Right ventricle myocardium inferior (tissue), 1 donor: ENCODE results near the gene LGI4. TPM values are rescaled to one million over a fixed set of nuclear protein-coding genes. Genes with fewer than 3 reads are reported as not detected.

Source experiments
- ATAC-seq: fragments of 200-7000 bp; cut with Tn5 transposase; one replicate; pipeline ENCODE4 v1.9.1; 2020; ENCODE audit warnings: mild to moderate bottlenecking, moderate library complexity
- DNase-seq: peaks from one replicate; pipeline ENCODE4 v3.0.0; 2021; ENCODE audit errors: missing footprints
- intact Hi-C: fragments of 100-400 bp; cut with DNase I; formaldehyde crosslinking; loops from one replicate; pipeline ENCODE4 v1.11.0; 2022
- total RNA-seq: library from RNA; stranded (reverse); fragmentation: NEBNext Ultra II Directional; extraction: Animal tissue kit (Norgen Biotek cat#: 25700); gene quantifications from one replicate; pipeline ENCODE4 v1.2.1, GENCODE V29; 2021
- donor health status: DM: no; HTN: yes; CAD: no; lungs with severe emphysema.

Gene LGI4
- total RNA-seq, 1 donor from 2014 or later = 10.0 TPM

DNA sequence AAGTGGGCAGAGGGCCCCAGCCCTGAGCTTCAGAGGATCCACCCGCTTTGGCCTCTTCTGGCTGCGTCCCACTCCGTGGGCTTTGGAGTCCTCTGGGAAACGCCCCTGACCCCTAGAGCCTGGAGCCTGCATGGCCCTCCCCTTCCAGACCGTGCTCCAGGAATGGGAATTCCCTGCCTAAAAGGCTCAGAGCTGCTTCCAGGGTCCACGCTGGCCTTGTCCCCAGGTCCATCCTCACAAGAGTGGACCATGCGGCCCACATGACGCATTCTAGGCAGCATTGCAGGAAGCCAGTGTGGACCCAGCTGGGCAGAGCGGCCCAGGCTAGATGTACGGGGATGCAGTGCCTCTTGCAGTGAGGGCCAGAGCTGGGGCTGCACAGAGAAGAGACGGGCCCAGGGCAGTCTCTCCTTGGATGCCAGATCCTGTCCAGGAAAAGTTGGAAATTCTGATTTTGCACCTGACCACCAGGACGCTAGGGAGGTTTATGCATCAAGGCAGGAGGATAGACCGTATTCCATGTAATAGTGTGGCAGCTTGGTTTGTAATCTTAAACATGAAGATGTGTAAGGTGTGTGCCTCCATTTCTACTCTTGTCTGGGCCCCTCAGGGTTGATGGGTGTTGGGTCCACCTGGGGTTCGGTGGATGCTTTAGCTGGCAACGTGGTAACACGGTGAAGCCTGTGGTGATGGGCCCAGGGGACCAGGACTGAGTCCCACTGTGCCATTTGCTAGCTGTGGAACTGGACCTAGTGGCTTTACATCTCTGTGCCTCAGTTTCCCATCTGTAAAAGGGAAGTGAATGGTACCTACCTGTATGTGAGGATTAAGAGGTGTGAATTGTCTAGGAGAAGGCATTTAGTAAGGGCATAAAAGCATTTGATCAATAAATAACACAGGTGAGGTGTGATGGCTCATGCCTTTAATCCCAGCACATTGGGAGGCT, 34.0 kb downstream of the LGI4 start:
- ATAC-seq (no peak), DNase-seq (no peak)
- intact Hi-C loops = no loop called here

DNA sequence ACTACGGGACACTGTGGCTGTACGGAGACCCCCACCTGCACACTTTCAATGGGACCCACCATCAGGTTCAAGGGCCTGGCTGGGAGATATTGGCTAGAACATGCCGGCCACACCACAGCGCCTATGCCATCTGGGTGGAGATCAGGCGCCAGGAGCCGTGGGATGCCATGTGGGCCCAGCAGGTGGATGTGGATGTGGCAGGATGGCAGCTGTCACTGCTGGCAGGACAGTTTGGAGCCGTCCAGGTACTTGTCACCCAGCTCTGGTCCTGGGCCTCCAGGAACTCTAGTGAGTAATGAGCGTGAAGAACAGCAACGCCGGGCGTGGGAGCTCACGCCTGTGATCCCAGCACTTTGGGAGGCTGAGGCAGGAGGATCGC, 35.0 kb downstream of the LGI4 start:
- intact Hi-C loops = no loop called here
- ATAC-seq = no peak
- no peak for DNase-seq

DNA sequence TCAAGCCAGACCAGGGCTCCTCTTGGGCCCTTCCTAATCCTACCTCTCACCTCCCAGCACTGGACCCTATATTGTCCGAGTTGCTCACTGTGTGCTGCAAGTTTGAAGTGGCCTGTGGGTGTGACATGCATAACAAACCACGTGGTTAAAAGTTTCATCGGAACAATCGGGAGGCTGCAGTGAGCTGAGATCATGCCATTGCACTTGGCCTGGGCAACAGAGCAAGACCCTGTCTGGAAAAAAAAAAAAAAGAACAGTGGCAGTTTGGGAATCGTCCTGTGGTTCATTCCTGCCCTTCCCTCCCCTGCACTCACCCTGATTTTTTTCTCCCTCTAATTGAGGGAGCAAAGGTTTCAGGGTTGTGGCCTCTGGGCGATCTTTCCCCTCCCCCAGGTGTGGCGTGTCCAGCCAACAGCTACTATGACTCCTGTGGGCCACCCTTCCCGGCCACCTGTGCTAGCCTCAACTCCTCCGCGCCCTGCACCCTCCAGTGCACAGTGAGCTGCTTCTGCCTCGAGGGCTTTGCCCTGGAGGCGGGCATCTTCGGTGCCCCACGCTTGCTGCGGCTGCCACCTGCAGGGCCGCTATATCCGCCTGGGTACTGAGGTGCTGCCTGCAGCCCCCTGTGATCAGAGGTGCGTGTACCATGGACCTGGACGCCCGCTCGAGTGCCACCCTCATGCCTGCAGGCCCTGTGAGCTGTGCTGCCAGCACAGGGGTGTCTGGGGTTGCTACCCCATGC, 35.5 kb downstream of the LGI4 start:
- no peak for DNase-seq
- peak; percentile 10 for ATAC-seq
- intact Hi-C loops = no loop called here

DNA sequence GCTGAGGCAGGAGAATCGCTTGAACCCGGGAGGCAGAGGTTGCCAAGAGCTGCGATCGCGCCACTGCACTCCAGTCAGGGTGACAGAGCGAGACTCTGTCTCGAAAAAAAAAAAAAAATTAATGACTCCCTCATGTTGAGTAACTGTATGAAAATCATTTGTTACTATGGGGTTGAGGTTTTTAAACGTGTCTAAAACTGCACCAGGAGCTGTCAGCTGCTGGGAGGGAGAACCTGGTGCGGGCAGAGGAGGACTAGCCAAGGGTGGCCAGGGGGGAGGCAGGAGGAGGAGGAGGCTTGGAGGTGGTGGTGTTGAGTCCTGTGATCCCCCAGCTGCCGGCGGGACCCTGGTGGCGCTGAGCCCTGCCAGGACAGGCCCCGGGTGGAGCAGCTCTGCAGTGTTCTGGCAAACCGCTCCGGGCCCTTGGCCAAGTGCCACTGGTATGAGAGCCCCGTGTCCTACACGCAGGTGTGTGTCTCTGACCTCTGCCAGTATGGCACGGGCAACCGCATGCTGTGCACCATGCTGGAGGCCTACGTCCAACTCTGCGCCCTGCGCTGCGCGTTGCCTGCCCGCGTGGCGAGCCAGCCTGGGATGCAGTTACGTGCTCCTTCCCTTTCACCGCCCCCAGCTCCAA, 36.3 kb downstream of the LGI4 start:
- ATAC-seq = peak; percentile 45
- DNase-seq = peak; percentile 83
- intact Hi-C loops = no loop called here

DNA sequence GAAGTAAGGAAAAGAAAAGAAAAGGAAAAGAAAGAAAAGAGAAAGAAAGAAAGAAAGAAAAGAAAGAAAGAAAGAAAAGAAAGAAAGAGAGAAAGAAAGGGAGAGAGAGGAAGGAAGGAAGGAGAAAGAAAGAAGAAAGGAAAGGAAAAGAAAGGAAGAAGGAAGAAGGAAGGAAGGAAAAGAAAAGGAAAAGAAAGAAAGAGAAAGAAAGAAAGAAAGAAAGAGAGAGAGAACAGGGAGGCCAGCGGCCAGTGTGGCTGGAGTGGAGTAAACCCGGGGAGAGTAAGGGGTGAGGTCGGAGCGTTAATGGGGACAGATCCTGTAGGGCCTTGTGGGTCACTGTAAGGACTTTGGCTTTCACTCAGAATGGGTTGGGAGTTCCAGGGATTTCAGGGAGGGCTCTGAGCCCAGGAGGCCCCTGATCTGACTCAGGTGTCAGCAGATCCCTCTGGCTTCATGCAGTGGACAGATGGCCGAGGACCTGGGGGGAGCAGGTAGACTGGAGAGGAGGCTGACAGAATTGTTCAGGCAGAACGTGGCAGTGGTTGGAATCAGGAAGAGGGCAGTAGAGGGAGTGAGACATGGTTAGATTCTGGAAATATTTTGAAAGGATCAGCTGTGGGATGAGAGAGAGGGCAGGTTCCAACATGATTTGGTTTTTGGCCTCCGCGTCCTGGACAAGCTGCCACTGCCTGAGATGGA, 39.0 kb downstream of the LGI4 start:
- ATAC-seq (no peak), DNase-seq (no peak)
- intact Hi-C loops = no loop called here

DNA sequence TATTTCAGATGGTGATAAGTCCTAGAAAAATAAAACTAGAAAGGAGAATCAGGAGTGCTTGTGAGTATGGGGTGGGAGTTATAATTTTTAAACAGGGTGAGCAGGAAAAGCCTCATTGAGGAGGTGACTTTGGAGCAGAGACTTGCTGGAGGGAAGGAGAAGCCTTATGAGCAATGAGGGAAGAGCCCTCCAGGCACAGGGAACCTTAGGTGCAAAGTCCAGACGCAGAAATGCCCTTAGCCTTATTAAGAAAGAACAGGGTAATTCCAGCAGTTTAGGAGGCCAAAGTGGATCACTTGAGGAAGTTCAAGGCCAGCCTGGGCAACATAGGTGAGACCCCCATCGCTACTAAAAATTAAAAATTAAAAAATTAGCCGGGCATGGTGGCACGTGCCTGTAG, 40.2 kb downstream of the LGI4 start:
- DNase-seq (no peak), ATAC-seq (no peak)
- intact Hi-C loops = no loop called here

DNA sequence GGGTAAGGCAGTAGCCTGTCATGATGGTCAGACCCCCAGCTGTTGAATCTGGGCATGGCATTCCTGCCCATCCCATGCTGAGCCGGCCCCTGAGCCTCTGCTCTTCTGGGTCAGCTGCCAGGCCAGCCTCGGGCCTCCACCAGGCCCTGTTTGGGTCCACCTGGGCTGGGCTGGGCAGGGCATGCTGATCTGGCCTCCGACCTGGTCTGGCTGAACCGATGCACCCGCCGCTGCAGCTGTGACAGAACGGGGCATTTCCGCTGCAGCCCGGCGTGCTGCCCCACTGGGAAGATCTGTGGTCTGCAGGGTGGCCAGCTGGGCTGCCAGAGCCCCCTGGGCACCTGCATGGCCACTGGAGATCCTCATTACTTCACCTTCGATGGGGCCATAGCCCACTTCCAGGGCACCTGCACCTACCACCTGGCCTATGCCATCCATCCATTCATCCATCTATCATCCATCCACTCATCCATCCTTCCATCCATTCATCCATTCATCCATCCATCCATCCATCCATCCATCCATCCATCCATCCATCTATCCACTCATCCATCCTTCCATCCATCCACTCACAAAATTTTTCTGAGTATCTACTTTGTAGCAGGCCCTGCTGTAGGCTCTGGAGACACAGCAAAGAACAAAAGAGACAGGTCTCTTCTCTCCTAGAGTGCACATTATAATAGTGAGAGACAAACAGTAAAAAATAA, 40.8 kb downstream of the LGI4 start:
- no peak for ATAC-seq
- intact Hi-C loops = no loop called here
- no peak for DNase-seq

DNA sequence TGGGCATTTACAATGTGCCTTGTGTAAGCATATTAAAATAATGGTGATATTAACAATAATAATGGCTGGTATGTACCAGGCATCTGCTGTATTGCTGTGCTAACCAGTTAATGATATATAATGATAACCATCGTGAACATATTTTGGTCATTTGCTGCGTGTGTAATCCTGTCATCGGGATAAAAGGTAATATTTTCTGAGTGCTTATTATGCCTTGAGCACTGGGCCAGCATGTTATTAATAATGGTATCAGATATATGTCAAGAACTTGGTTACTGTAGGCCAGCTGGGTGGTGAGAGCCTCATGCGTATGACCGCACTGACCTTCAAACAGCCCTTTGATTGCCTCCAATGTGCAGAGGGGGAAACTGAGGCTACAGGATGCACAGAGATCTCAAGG, 41.4 kb downstream of the LGI4 start:
- ATAC-seq = no peak
- no peak for DNase-seq
- intact Hi-C loops = no loop called here

DNA sequence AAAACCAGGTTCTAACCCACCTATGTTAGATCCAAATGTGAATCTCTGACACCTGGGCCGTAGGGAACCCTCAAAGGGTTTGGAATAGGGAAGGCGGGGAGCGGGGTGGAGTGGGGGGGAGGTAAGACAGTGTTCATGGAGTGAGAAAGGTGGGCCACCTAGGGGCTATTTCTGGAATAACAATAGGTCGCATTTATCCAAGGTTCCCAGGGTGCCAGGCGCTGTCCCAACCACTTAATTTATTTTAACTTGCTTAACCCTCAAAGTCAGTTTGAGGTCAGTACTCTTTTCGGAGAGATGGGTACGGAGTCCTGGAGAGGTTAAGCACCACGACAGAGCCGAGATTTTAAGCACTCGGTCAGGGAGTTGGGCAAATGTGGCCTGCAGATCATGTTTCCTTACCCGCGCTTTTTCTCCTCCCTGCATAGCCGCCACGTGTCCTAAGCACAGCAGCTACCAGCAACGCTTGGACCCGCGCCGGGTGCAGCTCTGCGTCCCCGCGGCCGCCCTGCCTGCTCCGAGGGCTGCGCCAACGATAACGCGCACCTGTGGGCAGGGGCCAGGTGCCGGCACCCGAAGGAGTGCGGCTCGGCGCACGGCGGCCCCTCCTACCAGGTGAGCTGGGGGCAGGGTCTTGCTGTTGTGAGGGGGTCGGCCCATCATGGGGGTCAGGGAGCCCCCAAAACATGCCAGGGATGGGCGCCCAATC, 44.2 kb downstream of the LGI4 start:
- intact Hi-C loops = loop anchor here (1.0 kb wide), 2 partner anchors 46 to 117 kb away; no protein-coding TSS in a partner anchor
- ATAC-seq = peak; percentile 87
- DNase-seq = no peak

DNA sequence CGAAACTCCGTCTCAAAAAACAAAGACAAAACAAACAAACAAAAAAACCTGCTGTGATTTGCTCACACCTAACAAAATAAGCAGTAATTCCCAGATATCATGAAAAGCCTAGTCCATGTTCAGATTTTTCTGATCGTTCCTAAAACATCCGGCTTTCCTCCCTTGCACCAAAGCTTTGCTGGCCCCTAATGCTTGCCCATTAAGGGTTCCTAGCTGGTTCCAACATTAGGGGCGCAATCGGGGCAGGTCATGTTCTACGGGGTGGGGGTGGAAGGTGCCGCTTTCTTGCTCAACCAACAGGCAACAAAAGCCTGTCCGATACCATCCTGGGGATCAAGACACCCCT, 44.7 kb downstream of the LGI4 start:
- intact Hi-C loops = loop anchor here (1.0 kb wide), 2 partner anchors 46 to 117 kb away; no protein-coding TSS in a partner anchor

DNA sequence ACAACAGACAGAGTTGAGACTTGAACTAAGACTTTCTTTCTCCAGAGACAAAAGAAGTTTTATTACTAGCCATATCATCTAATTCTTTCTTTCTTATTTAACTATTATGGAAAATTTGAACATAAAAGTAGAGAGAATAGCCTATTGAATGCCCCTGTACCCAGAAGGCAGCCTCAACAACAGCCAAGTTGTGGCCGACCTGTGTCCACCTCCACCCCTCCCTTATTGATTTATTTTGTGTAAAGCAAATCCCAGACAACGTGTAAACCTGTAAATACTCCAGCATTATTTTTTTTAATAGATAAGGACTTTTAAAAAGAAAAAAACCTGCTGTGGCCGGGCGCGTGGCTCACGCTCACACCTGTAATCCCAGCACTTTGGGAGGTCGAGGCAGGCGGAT, 45.3 kb downstream of the LGI4 start:
- DNase-seq (no peak), ATAC-seq (no peak)
- intact Hi-C loops = no loop called here

More for the DNA sequence above, 44.7 kb downstream of the LGI4 start:
- ATAC-seq (no peak), DNase-seq (no peak)

DNA sequence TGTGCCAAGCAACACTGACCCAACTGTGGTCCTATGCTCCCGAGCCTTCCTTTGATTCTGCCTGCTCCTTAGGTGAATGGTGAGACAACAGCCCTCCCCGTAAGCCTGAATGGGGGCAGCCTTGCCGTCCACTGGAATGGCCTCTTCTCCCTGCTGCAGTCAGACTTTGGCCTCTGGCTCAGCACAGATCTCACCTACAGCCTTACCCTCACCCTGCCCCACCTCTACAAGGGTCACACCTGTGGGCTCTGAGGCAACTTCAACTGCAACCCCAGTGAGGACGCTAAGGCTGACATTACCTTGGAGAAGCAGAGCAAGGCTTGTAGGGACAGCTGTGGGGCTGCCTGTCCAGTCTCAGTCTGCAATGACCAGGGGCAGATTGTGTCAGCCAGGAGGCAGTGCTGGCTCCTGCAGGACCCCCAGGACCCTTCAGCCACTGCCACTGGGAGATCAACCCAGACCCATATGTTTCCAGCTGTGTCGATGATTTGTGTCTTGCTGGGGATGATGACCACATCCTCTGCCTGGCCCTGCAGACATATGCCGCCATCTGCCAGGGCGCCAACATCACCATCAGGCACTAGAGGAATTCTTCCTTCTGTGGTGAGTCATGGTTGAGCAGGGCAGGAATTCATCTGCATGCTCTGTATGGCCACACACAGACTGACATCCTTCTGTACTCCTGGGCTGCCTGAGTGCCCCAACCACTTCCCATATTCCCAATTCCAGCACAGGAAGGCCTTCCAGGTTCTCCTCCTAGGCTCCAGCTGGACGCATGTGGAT, 46.5 kb downstream of the LGI4 start:
- no peak for ATAC-seq

DNA sequence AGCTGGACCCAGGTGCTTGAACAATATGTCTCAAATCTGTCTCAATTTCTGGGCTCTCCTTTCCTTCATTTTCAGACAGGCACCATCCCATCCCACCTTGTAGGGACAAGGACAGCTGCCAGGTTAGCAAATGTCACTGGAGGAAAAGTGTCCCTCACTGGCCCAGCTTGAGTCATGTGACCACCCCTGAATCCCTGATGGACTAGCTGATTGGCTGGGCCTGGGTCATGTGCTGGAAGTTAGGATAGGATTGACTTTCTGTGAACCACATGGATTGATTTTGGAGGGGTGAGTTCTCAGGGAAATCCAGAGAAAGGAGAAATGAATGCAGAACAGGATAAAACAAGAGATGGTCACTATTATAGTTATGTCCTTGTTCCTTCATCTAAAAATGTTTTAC, 47.5 kb downstream of the LGI4 start:
- DNase-seq = no peak
- no peak for ATAC-seq
- intact Hi-C loops = no loop called here

More for the DNA sequence above, 46.5 kb downstream of the LGI4 start:
- no peak for DNase-seq
- intact Hi-C loops = no loop called here

DNA sequence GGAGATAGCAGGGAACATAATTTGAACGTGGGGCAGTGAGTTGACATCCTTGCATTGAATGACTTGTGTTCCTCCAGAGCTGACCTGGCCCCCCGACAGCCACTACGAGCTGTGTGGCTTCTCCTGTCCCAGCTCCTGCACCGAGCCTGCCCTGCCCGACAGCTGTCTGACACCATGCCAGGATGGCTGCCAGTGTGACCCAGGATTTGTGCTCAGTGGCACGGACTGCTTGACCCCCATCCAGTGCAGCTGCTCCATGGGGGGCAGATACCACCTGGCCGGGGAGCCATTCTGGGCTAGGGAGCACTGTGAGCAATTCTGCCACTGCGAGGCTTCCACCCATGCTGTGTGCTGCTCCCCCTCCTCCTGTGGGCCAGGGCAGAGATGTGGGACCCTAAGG, 48.4 kb downstream of the LGI4 start:
- ATAC-seq = no peak
- intact Hi-C loops = no loop called here
- no peak for DNase-seq

DNA sequence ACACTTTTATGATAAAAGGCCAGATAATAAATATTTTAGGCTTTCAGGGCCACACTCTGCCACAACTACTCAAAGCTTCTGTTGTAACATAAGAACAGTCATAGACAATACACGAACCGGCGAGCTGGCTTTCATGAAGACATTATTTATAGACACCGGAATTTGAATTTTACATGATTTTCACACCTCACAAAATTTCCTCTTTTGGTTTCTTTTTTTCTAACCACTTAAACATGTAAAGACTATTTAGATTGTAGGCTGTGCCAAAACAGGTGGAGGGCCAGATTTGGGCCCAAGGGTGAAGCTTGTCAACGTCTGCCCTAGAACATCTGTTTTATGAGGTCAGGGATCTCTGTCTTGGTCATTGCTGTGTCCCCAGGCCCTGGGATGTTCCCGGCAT, 48.9 kb downstream of the LGI4 start:
- intact Hi-C loops = no loop called here
- DNase-seq (no peak), ATAC-seq (no peak)

DNA sequence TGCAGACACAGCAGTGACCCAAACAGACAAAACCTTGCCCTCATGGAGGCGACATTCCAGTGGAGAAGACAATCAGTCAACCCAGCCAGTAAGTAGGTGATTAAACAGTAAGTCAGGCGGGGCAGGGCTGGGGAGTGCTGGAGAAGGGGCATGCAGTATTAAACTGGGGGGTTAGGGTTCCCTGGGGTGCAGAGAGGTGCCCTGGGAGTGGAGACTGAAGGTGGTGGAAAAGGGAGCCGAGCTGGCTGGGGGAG, 50.4 kb downstream of the LGI4 start:
- intact Hi-C loops = no loop called here
- no peak for ATAC-seq
- DNase-seq = no peak

DNA sequence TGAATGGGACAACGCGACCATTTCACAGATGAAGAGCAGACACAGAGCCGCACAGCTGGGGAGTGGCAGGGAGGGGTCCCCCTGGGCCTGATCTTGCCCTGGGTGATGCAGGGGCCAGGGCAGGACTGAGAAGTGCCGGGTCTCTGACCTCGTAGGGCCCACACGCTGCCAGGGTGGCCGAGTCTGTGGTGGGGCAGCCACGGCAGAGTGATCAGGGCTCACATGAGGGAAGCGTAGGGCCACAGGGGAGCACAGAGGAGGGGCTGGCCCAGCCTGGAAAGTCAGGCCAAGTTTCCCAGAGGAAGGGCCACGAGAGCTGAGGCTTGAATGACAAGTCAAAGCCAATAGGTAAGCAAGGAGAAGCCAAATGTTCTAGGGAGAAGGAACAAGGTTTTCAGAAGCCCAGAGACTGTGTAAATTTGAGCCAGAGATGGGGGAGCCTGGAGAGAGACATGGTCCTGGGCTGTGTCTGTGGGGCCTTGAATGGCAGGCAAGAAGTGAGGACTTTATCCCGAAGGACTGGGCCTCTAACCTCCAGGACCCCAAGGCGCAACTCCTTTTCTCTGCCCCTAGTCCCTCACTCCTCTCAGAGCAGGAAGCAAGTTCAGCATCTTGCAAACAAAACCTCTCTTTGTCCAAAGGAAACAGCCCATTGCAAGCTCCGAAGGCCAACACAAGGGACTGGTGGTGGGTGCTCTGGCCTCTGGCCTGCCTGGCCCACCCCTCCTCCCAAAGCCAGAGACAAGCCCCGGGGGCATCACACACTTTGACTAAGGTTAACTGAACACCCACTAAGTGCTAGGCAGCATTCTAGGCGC, 51.0 kb downstream of the LGI4 start:
- intact Hi-C loops = no loop called here
- DNase-seq (no peak), ATAC-seq (no peak)
